ENCODE data around the gene MRPS33.
"Not testable (repeated sequence)": the region's sequence is repeated elsewhere in the genome, so short reads cannot be mapped to it uniquely, and the experiment has no call there.

MRPS33 gene

DNA sequence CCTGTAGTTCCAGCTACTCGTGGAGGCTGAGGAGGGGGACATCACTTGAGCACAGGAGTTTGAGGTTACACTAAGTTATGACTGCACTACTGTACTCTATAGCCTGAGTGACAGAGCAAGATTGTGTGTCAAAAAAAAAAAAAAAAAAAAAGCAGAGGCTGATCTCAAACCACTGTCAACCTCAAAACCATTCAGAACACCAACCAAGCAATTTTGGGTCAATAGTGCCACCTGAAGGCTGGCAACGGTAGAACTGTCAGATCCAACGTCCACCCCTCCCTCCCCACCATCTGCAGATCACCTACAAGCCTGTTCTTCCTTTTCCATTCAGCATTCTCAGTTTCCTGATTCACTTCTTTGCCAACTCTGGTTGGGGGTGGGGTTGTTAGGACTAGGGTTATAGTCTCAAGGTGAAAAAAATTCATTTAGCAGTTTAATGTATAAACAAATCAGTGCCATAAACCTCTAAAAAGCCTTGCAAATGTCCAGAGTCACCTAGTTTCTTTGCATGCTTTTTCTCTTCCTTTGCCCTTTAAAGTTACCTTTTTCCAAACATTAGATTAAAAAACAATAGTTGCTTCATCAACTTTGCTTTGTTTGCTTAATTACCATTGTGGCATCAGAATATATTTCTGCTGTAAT, 2.6 kb downstream of the MRPS33 start:
- peak; percentile 89 for DNase-seq

DNA sequence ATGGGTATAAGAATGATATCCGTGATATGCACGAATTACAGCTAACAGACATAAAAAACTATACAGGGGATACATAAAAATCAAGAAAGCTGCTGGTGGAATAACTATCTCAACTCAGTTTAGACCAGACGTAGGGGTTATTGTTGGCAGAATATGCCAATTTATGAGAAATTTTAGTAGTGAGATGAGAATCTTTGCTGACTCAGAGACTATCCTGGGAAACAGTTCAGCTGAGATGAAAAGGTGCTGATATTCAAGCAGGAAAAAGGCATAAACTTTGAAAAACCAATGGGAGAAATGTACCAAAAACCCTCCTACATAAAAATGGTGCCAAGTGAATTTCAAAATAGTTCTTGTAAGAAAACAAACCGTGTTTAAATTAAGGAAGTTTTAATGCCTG, 3.3 kb downstream of the MRPS33 start:
- DNase-seq = no peak

DNA sequence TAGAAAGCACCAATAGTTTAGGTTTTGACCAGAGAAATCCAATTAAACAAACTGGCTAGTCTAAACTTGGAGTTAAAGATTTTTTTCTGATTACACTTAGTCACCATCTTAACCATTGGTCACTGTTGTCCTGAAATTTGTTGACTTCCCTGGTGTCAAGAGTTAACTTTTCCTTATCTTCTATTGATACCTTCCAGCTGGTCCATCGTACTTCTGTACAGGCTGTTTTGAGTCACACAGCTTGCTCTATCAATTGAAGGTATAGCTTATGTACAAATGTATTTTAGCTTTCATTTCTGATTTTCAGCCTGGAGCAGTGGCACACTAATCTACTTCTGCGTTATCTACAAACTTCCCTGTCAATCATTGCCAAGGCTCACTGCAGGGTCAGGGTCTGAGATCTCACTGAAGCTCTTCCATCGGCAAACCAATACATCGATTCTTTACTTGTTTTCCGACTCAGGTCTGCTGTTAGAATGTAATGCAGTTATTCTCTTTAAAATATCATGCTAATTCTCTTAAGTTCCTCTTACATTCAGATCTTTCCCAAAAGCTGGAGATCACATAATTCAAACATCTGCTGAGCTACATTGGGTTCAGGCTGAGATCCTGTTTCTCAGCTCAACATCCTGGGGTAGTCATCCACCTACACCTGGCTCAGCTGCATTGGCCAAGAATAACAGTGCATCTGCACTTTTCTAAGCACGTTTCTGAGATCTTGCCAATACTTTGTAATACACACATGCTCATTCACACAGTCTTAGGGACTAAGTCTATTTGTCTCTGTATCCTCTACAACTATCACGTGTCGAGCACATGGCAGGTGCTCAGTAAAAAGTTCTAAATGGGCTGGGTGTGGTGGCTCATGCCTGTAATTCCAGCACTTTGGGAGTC, 11.3 kb downstream of the MRPS33 start:
- DNase-seq = no peak

DNA sequence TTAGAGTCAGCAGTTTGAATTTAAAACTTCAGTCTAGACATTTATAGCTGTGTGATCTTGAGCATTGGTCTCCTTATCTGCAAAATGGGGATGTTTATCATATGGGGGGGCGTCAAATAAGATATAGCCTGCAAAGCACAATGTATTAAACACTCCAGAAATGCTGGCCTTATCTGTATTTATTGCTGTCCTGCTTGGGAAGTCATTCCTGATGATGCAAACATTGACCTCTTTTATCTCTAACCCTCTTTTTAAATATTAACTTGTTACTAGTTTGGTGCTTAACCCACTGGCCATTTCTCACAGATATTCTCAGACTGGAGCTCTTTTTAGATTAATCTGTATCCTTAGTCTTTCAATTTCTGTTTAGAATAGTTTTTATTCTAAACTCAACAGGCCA, 13.2 kb downstream of the MRPS33 start:
- no peak for DNase-seq

DNA sequence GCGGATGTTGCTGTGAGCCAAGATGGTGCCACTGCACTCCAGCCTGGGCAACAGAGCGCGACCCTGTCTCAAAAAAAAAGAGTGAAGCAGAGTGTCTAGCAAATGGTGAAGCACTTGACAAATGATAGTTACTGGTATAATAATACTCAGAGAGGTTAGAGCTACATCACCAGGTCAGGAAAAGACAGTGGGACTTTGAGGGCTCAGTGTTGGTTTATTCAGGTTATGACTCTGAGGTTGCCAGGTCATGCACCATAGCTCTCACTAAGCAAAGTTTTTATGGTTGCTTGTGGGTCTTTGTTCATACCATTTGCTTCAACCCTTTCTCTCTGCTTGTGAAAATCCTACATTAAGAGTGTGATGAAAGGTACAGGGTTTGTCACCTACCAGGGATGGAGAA, 13.6 kb downstream of the MRPS33 start:
- DNase-seq = no peak

DNA sequence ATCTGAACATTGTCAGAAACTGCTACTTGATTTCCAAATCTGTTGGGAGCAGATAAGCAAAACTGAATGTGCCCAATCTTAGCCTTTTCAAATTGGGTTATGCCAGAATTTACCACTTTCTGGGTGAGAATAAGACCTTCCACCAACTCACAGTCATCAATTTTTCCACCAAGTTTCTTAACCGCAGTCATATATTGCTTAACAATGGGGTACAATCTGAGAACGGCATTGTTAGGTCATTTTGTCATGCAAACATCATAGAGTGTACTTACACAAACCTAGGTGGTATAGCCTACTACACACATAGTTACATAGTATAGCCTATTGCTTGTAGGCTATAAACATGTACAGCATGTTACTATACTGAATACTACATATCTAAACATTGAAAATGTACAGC, 16.0 kb downstream of the MRPS33 start:
- no peak for DNase-seq

DNA sequence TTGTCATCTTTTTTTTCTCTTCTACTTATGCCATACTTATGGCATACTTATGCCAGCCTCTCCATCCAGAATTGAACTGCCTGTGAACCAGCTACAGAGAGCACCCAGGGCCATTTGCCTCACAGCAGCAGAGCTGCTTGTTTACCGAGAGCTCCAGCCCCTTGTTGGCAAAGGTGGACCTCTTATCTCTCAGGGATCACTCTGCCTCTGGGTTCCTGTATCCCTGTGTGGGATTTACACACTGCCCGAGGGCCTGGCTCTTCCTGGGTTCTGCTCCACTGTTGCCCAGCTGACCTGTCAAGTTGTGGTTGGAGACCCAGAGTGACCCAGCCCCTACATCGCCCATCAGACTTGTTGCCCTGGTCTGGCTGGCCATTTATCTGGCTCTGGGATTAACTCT, 22.3 kb downstream of the MRPS33 start:
- DNase-seq = no peak

DNA sequence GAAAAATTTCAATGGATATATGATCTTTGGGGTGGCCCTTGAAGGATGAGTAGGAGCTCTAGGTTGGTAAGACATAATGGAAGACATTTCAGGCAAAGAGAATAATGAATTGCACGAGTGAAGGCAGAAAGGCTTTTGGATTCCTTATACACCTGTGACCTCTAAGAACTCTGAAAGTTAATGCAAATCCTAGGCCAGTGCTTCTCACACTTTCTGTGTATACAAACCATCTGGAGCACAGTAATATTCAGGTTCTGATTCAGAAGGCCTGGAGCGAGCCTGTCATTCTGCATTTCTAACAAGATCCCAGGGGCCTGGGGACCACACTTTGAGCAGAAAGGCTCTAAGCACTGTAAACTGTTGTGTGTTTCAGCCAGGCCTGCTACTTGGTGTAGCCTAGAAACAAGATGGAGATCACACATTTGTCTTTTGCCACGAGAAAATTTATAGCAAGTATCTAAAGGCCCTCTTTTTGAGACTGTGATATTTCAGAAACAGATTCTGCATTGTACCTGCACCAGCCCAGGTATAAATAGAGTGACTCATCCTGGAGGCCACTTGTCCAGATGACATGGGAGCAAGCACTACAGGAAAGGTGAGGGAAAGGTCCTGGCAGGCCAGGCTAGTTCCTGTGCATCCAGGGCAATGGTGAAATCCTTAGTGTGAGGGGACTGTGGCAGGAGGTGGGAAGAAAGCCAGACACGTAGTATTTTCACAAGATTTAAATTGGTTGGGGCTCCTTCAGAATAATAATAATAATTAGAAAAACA, 24.4 kb downstream of the MRPS33 start:
- no peak for DNase-seq

DNA sequence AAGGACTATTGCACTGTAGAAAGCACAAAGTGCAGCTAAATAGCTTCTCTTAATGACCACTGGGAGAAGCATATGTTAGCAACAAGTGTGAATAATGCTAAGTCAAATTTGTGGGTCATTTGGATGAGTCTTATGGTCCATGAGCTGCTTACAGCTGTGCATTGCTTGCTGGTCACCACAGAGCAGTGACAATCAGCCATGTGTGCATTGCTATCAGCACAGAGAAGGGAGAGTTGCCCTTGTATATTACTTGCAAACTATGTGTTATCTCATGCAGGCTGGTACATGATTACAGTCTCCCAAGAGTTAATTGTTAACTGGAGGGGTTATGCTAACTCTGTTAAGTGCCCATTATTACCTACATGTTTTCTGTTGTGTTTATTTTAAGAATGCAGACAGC, 25.7 kb downstream of the MRPS33 start:
- no peak for DNase-seq

DNA sequence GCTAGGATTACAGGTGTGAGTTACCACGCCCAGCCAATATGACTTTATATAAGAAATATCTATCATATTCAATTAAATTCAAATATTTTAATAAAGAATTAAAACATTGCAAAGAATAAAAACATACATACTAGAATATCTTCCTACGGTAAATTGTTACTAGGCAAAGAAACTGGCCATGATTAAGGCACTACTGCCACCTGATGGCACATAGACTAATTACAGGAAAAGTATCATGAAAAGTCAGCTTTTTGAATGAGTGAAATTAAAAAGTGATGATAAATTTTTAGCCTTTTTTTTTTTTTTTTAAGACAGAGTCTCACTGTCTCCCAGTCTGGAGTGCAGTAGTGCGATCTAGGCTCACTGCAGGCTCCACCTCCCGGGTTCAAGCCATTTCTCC, 30.9 kb downstream of the MRPS33 start:
- peak; percentile 12 for DNase-seq

DNA sequence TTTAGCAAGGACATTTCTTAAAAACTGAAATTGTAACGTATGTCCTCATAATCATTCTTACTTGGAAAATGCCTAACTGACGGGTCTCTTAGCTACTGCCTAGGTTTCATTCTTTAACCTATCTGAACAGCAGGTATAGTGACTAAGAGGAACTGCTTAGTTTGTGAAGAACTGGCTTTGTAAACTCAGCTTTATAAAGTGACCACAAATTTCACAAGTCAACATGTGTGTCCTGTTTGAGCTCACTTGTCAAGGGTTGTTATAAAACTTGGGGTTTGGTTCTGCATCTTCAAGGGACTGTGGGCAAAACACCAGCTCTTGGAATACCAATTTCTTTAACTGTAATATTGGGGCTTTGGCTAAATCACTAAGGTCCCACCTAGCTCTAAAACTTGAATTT, 32.2 kb downstream of the MRPS33 start:
- DNase-seq = no peak

DNA sequence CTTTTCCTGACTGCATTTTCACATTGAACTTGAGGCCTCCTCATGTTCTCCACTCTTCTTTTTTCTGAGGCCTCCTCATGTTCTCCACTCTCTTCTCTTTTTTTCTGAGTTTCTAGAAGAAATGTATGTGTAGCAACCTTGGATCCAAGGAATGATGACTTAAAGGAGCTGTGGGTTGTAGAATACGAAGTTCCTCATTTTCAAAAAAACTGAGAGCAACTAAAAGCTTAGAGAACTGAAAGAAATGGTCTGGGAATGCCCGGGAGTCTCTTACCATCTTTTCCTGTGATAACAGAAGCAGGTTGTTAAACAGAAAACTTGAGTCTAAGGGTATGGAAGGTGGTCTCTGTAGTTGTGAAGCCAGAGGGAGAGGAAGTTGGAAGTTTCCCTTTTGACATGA, 32.8 kb downstream of the MRPS33 start:
- no peak for DNase-seq

DNA sequence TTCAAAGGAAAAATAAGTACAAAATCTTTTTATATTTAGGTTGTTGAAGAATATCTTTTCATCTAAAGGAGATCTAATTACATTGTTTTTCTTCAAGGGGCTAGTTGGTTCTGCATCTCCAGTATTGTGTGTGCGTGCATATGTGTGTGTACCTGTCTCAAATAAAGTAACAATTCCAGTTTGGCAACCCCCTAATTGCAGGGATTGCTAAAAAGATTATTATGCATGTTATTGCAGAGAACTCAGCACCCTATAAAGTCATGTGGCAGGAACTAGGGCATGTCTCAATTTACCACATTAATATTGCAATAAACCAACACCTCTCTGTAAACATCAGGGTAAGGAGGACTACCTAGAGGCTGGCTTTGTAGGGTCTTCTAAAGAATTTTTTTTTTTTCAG, 37.0 kb downstream of the MRPS33 start:
- no peak for DNase-seq

DNA sequence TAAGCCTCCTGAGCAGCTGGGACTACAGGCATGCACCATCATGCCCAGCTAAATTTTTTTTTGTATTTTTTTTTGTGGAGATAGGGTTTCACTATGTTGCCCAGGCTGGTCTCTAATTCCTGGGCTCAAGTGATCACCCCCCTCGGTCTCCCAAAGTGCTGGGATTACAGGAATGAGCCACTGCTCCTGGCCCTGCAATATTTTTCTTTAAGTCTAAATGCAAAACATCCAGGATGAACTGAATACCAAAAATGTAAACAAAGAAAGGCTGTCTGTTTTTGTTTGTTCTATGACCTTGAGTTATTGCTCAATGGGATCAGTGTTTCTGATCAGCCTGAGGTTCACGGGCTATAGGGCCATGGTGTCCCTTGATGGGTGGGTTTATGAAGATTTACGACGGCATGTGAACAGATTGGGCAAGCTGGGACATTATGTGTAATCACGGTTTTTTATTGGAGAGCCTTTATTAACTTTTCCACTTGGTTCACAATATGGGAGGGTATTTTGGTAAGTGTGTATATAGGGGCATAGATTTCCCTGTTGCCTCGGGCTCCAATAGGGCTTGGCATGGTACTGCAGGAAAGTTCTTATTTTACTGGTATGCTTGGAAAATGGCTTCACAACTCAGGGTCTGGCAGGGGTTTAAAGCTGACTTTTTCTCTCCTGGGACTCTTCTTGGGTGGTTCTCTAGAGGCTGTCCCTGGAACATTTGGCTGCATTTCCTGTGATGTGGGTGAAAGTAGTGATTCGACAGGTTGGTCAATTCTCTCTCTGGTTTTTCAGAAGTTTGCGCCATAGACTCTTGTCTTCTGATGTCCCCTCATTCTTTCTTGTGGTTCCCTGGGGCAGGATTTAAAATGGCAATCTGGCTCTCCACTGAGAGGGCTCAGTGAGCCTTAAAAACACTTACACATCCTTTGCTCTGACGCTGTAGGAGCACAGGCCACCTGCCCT, 41.6 kb downstream of the MRPS33 start:
- DNase-seq = no peak

DNA sequence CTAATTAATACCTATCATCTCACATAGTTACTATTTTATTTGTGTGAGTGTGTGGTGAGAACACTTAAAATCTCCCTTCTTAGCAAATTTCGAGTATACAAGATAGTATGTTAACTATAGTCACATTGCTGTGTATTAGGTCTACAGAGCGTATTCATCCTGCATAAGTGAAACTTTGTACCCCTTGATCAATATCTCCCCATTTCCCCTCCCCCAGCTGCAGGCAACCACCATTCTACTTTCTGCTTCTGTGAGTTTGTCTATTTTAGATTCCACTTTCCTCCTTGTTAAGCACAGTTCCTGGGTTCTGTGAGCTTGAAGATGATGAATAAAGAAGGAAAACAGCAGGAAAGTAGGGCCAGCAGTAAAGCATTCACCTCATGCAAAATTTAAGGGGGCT, 42.4 kb downstream of the MRPS33 start:
- no peak for DNase-seq

DNA sequence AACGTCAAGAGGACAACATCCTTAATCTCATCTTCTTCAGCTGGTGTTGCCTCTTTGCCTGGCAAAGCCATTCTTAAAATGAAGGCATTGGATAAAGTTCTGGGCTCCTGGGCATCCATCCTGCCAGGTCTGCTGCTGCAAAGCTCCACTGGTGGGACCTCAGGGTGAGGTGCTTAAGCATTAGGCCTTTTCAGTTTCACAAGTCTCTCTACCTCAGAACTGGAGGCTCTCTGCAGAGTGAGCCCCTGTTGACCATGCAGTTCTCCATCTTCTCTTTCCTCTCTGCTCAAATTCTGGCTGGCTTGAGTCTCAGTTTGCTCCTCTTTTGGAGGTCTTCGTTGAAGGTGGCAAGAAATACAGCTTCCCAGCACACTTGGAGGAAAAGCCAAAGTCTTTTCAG, 47.3 kb downstream of the MRPS33 start:
- DNase-seq = no peak

DNA sequence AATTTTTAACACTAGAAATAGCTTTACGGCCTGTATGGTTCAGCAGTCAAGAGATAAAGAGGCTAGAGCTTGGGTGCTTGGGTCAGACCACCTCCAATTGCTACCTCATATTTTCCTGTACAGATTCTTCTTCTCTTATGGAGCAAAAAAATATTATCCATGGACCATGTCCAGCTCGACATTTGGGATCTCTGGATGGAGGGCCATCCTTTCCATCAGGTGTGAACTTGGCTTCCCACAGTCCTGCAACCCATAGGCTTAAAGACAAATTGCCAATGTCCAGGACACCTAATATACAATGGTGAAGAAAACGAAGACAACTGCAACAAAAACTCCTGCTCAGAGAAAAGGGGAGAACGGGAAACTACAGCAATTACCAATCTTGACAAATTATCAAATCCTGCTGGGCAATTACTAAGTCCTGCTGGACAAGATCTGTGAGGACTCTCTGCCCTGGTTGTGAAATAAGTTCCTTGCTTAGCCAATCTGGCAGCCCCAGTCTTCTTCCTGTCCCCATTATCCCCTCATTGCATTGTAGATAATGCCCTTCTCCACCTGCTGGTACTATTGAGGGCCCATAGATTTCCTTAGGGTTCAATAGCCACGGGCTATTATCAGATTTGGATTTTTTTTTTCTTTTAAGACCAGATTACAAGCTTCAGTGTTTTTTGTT, 48.1 kb downstream of the MRPS33 start:
- DNase-seq = no peak

DNA sequence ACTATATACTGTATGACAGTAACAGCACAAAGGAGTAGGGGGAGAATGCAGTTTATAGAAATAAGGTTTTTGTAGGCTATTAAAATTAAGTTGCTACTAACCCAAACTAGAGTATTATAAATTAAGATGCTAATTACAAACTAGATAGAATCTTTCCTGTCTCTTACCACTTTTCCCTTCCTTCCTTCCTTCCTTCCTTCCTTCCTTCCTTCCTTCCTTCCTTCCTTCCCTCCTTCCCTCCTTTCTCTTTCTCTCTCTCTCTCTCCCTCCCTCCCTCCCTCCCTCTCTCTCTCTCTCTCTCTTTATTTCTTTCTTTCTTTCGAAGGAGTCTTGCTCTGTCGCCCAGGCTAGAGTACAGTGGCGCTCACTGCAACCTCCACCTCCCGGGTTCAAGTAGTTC, 53.6 kb downstream of the MRPS33 start:
- DNase-seq = no peak

DNA sequence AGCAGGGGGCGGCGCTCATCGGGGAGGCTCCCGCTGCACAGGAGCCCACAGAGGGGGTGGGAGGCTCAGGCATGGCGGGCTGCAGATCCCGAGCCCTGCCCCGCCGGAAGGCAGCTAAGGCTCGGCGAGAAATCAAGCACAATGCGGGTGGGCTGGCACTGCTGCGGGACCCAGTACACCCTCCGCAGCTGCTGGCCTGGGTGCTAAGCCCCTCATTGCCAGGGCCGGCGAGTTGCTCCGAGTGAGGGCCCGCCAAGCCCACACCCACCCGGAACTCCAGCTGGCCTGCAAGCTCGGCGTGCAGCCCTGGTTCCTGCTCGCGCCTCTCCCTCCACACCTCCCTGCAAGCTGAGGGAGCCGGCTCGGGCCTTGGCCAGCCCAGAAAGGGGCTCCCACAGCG, 57.8 kb downstream of the MRPS33 start:
- DNase-seq = not testable (repeated sequence)
